Ovary (tissue), 3 donors: ENCODE measurements around the gene SLC38A11.
"Not testable (repeated sequence)": the region's sequence is repeated elsewhere in the genome, so short reads cannot be mapped to it uniquely, and the experiment has no call there.

Experiments
- CTCF ChIP-seq, 3 donors: fragments of 450-650 bp in 2 of 3; fragments of 200-600 bp in 1 of 3; IDR thresholded peaks; one replicate each; pipeline versions ENCODE4 v1.5.1 to v1.8.0; 2016 to 2022; ENCODE audit warnings: antibody characterized with exemption in 3 of 3, mild to moderate bottlenecking in 1 of 3
- EP300 ChIP-seq: sonication (generic); formaldehyde crosslinking; IDR thresholded peaks from one replicate; pipeline ENCODE4 v1.6.1; 2017; ENCODE audit warnings: antibody characterized with exemption
- donor health status: DM: no; HTN: no; CAD: no.

GRCh38 chr2:164859906-164860693 is 95.2 kb downstream of the SLC38A11 start:
- not testable (repeated sequence) for TF ChIP-seq EP300; CTCF (IDR thresholded peaks at IDR 0.05)
